SK-N-MC (cell line): Measurements from ENCODE around the gene PBX4.

Experiments
- EZH2 ChIP-seq: fragments of 200-600 bp; sonication (generic); IDR thresholded peaks from one replicate; pipeline ENCODE4 v1.6.1; 2017; ENCODE audit warnings: antibody characterized with exemption
- FOXP2 ChIP-seq: optimal IDR thresholded peaks from 2 replicates; pipeline ENCODE3; 2011; ENCODE audit warnings: mild to moderate bottlenecking, moderate library complexity; ENCODE audit not compliant: insufficient read depth; ENCODE audit errors: extremely low read length, control extremely low read depth
- POLR2AphosphoS5 ChIP-seq: IDR thresholded peaks from 2 replicates; pipeline ENCODE4 v1.6.1; 2012; ENCODE audit warnings: mild to moderate bottlenecking, low read depth, low read length, borderline replicate concordance

DNA sequence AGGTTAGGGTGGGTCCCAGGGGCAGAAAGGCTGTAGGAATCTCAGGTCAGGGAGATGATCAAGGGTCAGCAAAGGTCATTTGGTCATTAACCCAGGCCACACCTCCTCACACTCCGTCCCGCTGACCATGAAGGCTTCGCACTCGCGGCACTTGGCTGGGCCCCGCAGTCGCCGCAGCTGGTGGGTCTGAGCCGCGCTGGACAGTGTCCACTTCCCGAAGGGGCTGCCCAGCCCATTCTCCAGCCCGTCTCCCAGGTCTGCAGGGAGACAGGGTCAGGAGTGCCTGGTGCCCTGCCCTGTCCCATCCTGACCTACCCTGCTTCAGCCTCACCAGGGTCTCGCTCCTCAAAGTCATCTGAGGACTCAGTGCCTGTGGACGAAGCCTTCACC lies 16.8 kb upstream of the PBX4 start:
- no peak for TF ChIP-seq POLR2AphosphoS5
- no peak for TF ChIP-seq EZH2
- no peak for TF ChIP-seq FOXP2
